SU-DHL-6 (cell line): ENCODE results near the gene PNMA8A.
A peak's percentile ranks its signal among the peaks of the same experiment; 100 is the strongest.

Experiments used
- H2AFZ ChIP-seq: fragments of 200-600 bp; sonication (generic); 2 replicates; pipeline ENCODE4 v1.6.1; 2014; ENCODE audit warnings: low read depth, mild to moderate bottlenecking, moderate library complexity, mixed read lengths, antibody characterized with exemption, low read length; ENCODE audit not compliant: severe bottlenecking
- H3F3A ChIP-seq: fragments of 200-600 bp; shearing (Covaris generic); 2 replicates; pipeline ENCODE4 v1.6.0; 2016; ENCODE audit warnings: antibody characterized with exemption, mild to moderate bottlenecking; ENCODE audit not compliant: insufficient read depth
- H3K27ac ChIP-seq: fragments of 200-600 bp; sonication (generic); 2 replicates; pipeline ENCODE4 v1.5.1; 2016; ENCODE audit warnings: low read depth, mild to moderate bottlenecking, low read length, moderate library complexity, mixed read lengths
- H3K27me3 ChIP-seq: fragments of 200-600 bp; sonication (generic), shearing (Covaris generic); 2 replicates; pipeline ENCODE4 v1.6.0; 2014; ENCODE audit warnings: mild to moderate bottlenecking, low read length
- H3K36me3 ChIP-seq: fragments of 200-600 bp; sonication (generic); 2 replicates; pipeline ENCODE4 v1.6.1; 2014; ENCODE audit warnings: mild to moderate bottlenecking, low read length, mixed read lengths
- H3K4me2 ChIP-seq: fragments of 300-600, 200-600 bp; shearing (Covaris generic), sonication (generic); 2 replicates; pipeline ENCODE4 v1.6.0; 2014; ENCODE audit warnings: low read length, low read depth, mild to moderate bottlenecking; ENCODE audit not compliant: poor library complexity, severe bottlenecking
- H3K4me3 ChIP-seq: fragments of 200-600 bp; sonication (generic); 2 replicates; pipeline ENCODE4 v1.5.1; 2014; ENCODE audit warnings: antibody characterized with exemption, low read length, mild to moderate bottlenecking, mixed read lengths; ENCODE audit not compliant: insufficient read depth, poor library complexity, severe bottlenecking
- H3K79me2 ChIP-seq: fragments of 200-600 bp; sonication (generic); 2 replicates; pipeline ENCODE4 v1.6.1; 2014; ENCODE audit warnings: mild to moderate bottlenecking, low read length, moderate library complexity; ENCODE audit not compliant: insufficient read depth
- H3K9ac ChIP-seq: fragments of 200-600 bp; sonication (generic); 2 replicates; pipeline ENCODE4 v1.7.0; 2014; ENCODE audit warnings: mild to moderate bottlenecking, low read length
- H3K9me2 ChIP-seq: fragments of 200-600 bp; sonication (generic); replicated peaks from 2 replicates; pipeline ENCODE4 v1.6.1; 2014; ENCODE audit warnings: low read length; ENCODE audit not compliant: insufficient read depth
- H3K9me3 ChIP-seq: fragments of 200-600 bp; sonication (generic); 2 replicates; pipeline ENCODE4 v1.6.1; 2014; ENCODE audit warnings: low read length, mixed read lengths; ENCODE audit not compliant: insufficient read depth
- H4K20me1 ChIP-seq: fragments of 200-600 bp; sonication (generic); 2 replicates; pipeline ENCODE4 v1.6.1; 2014; ENCODE audit warnings: low read depth, mild to moderate bottlenecking, antibody characterized with exemption, low read length, moderate library complexity, mixed read lengths
- CTCF ChIP-seq: fragments of 200-600 bp; sonication (generic); IDR thresholded peaks from one replicate; pipeline ENCODE4 v1.5.1; 2017; ENCODE audit warnings: antibody characterized with exemption, mild to moderate bottlenecking, low read length, moderate library complexity; ENCODE audit not compliant: insufficient read depth, poor library complexity, severe bottlenecking
- EZH2phosphoT487 ChIP-seq: fragments of 200-600 bp; sonication (generic), shearing (Covaris generic); conservative IDR thresholded peaks from 2 replicates; pipeline ENCODE4 v1.6.1; 2018; ENCODE audit warnings: mild to moderate bottlenecking, antibody characterized with exemption, low read length, moderate library complexity, mixed read lengths

The PNMA8A gene

GRCh38 chr19:46471116-46471733 lies at the start of gene PNMA8A:
TSS of gene PNMA8A (minus strand) at chr19:46471563. CDS start at chr19:46471035, 528 bp downstream.
- H3K9me2 ChIP-seq, result no peaks in the 10 kb centered on the region
- H3K9ac ChIP-seq, result no peak within 1 kb of the TSS
- no peaks in the 10 kb centered on the region for H3K27me3 ChIP-seq
- no peak within 1 kb of the TSS for H2AFZ ChIP-seq
- no peaks in the 10 kb centered on the region for H4K20me1 ChIP-seq
- peak within 1 kb of the TSS; percentile 3 for H3K27ac ChIP-seq
- H3K4me2 ChIP-seq, result no peak within 1 kb of the TSS
- TF ChIP-seq EZH2phosphoT487 (no peak), CTCF (no peak)
- no peaks in the 10 kb centered on the region for H3K79me2 ChIP-seq
- no peaks in the 10 kb centered on the region for H3K36me3 ChIP-seq
- no peaks in the 10 kb centered on the region for H3K9me3 ChIP-seq
- no peak within 1 kb of the TSS for H3K4me3 ChIP-seq
- H3F3A ChIP-seq, result peaks cover 26% of the 10 kb centered on the region

GRCh38 chr19:46520616-46521015 lies 49.3 kb upstream of the PNMA8A start:
- Histone ChIP-seq H3K27ac (no peak overlapping the region), H2AFZ (no peak overlapping the region), H4K20me1 (no peaks in the 10 kb centered on the region), H3K9me3 (no peaks in the 10 kb centered on the region), H3F3A (no peaks in the 10 kb centered on the region), H3K4me3 (no peak overlapping the region), H3K36me3 (no peaks in the 10 kb centered on the region), H3K27me3 (no peaks in the 10 kb centered on the region), H3K9me2 (no peaks in the 10 kb centered on the region), H3K79me2 (no peaks in the 10 kb centered on the region), H3K9ac (no peak overlapping the region), H3K4me2 (no peak overlapping the region)
- no peak for TF ChIP-seq EZH2phosphoT487
- TF ChIP-seq CTCF, result no peak

- no peak for TF ChIP-seq CTCF
- no peak for TF ChIP-seq EZH2phosphoT487
- Histone ChIP-seq H3K9me2 (no peaks in the 10 kb centered on the region), H3K9ac (no peak overlapping the region), H4K20me1 (no peaks in the 10 kb centered on the region), H3K27me3 (no peaks in the 10 kb centered on the region), H3K36me3 (no peaks in the 10 kb centered on the region), H3K27ac (no peak overlapping the region), H3K79me2 (no peaks in the 10 kb centered on the region), H3K4me2 (no peak overlapping the region), H2AFZ (no peak overlapping the region), H3K9me3 (no peaks in the 10 kb centered on the region), H3K4me3 (no peak overlapping the region), H3F3A (no peaks in the 10 kb centered on the region)
These were observed 46.1 kb upstream of the PNMA8A start for GRCh38 chr19:46517471-46517870.
